Breast epithelium (tissue), 4 donors: ENCODE results near the gene SPACDR. TPM values are rescaled to one million over a fixed set of nuclear protein-coding genes. Genes with fewer than 3 reads are reported as not detected.

ENCODE experiments used
- DNase-seq, 2 donors: peaks; one replicate each; pipeline ENCODE4 v3.0.0-alpha.2; 2019; ENCODE audit warnings: low spot score in 2 of 2
- H3K27ac ChIP-seq, 2 donors: fragments of 200-600 bp; sonication (generic) in 1 of 2; one replicate each; pipeline ENCODE4 v1.5.1; 2016 to 2019; ENCODE audit warnings: mild to moderate bottlenecking in 1 of 2
- H3K27me3 ChIP-seq, 2 donors: fragments of 200-600 bp; sonication (generic) in 1 of 2; one replicate each; pipeline versions ENCODE4 v1.5.1 to v1.6.0; 2017 to 2019; ENCODE audit warnings: control low read depth in 1 of 2, mild to moderate bottlenecking in 1 of 2
- H3K36me3 ChIP-seq: fragments of 200-600 bp; one replicate; pipeline ENCODE4 v1.5.1; 2019
- H3K4me1 ChIP-seq, 2 donors: fragments of 200-600 bp; sonication (generic); one replicate each; pipeline ENCODE4 v1.5.1; 2016 to 2019; ENCODE audit warnings: control low read depth in 1 of 2
- H3K4me3 ChIP-seq, 3 donors: fragments of 200-600 bp; sonication (generic); 1 replicate in 2 of 3; 2 replicates in 1 of 3; pipeline ENCODE4 v1.5.1; 2016 to 2019; ENCODE audit warnings: mild to moderate bottlenecking in 3 of 3, moderate library complexity in 2 of 3
- H3K9me3 ChIP-seq, 2 donors: fragments of 200-600 bp; sonication (generic) in 1 of 2; one replicate each; pipeline ENCODE4 v1.5.1; 2016 to 2019; ENCODE audit warnings: control low read depth in 1 of 2
- CTCF ChIP-seq, 3 donors: fragments of 450-650 bp; IDR thresholded peaks; one replicate each; pipeline ENCODE4 v1.5.1; 2016 to 2017; ENCODE audit warnings: antibody characterized with exemption in 3 of 3, mild to moderate bottlenecking in 3 of 3, moderate library complexity in 3 of 3
- POLR2A ChIP-seq: fragments of 450-650 bp; IDR thresholded peaks from one replicate; pipeline ENCODE4 v1.6.1; 2016; ENCODE audit warnings: antibody characterized with exemption, mild to moderate bottlenecking, moderate library complexity
- POLR2AphosphoS5 ChIP-seq, 3 donors: sonication (generic); formaldehyde crosslinking; IDR thresholded peaks; one replicate each; pipeline ENCODE4 v1.6.1; 2017; ENCODE audit warnings: antibody characterized with exemption in 3 of 3
- intact Hi-C: fragments of 100-400 bp; cut with DNase I; formaldehyde crosslinking; loops from one replicate; pipeline ENCODE4 v1.15.1; 2023; ENCODE audit warnings: low total_unique reads
- total RNA-seq, 3 donors: library from RNA; depleted of rRNA; stranded (reverse); fragments of >200 nt; gene quantifications; one replicate each; pipeline ENCODE4 v1.1.0, GENCODE V29; 2016

Gene SPACDR
- total RNA-seq, 3 donors from 2014 or later, result not detected

GRCh38 chr7:100407285-100408180 lies 56.5 kb downstream of the SPACDR start:
- Histone ChIP-seq H3K27me3 (no peaks in the 10 kb centered on the region), H3K27ac (no peak overlapping the region), H3K9me3 (no peaks in the 10 kb centered on the region), H3K36me3 (no peaks in the 10 kb centered on the region), H3K4me3 (no peak overlapping the region), H3K4me1 (no peaks in the 10 kb centered on the region)
- DNase-seq, result no peak
- intact Hi-C loops, result no loop called here
- peak in 2 of 3 donors; percentile 48 to 58 for TF ChIP-seq CTCF (IDR thresholded peaks at IDR 0.05)
- TF ChIP-seq POLR2A, result no peak
- TF ChIP-seq POLR2AphosphoS5 (IDR thresholded peaks at IDR 0.05), result no peak

DNA sequence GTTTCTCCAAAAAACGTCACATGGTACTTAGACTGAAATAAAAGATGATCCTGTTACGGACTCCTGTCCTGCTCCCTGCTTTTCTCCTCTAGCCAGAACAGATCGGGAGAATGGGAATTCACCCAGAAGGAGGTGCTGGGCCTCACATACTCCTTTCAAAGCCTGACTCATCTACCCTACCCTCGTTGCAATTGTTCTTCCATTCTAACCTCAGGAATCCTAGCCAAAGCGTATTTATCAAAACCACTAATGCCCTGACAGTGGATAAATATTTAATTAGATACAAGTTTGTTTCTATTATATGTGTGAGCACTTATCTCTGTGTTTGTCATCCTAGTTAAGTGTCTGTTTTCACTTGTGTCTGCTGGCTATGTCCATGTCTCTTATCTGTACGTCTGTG lies 57.3 kb downstream of the SPACDR start:
- no peak for DNase-seq
- no peak for TF ChIP-seq POLR2AphosphoS5 (IDR thresholded peaks at IDR 0.05)
- TF ChIP-seq CTCF (IDR thresholded peaks at IDR 0.05), result no peak
- TF ChIP-seq POLR2A, result no peak
- H3K9me3 ChIP-seq, result no peaks in the 10 kb centered on the region
- no peak overlapping the region for H3K27ac ChIP-seq
- no peaks in the 10 kb centered on the region for H3K36me3 ChIP-seq
- intact Hi-C loops, result no loop called here
- no peak overlapping the region for H3K4me3 ChIP-seq
- no peaks in the 10 kb centered on the region for H3K4me1 ChIP-seq
- no peaks in the 10 kb centered on the region for H3K27me3 ChIP-seq

Other genes with a start within 250 kb of the SPACDR start
- 1 to 10 TPM in 1 of 3 donors, under 1 TPM in 2; 0.32 to 1.2 (median 0.66) TPM for gene PVRIG, start 244.3 kb downstream of the SPACDR start, total RNA-seq
- not detected for gene SPDYE3, start 156.6 kb downstream of the SPACDR start, total RNA-seq
- gene PILRB, start 106.1 kb downstream of the SPACDR start, total RNA-seq, result 10 to 100 TPM; 33.8 to 100.0 (median 75.4) TPM
- gene PILRA, start 90.8 kb downstream of the SPACDR start, total RNA-seq, result 1 to 10 TPM; 4.3 to 9.9 (median 7.9) TPM
- gene ZCWPW1, start 35.6 kb downstream of the SPACDR start, total RNA-seq, result 10 to 100 TPM in 1 of 3 donors, 1 to 10 TPM in 2; 3.9 to 12.6 (median 8.6) TPM
- gene MEPCE, start 34.4 kb downstream of the SPACDR start, total RNA-seq, result 10 to 100 TPM; 26.5 to 41.4 (median 40.6) TPM
- 10 to 100 TPM; 14.1 to 42.6 (median 32.6) TPM for gene PPP1R35, start 27.8 kb downstream of the SPACDR start, total RNA-seq
- gene TSC22D4, start 15.0 kb upstream of the SPACDR start, total RNA-seq, result 10 to 100 TPM; 17.0 to 23.7 (median 19.7) TPM
- under 1 TPM; 0.48 to 0.66 (median 0.59) TPM for gene NYAP1, start 19.7 kb upstream of the SPACDR start, total RNA-seq
- gene AGFG2, start 74.9 kb upstream of the SPACDR start, total RNA-seq, result 10 to 100 TPM; 12.2 to 24.7 (median 18.7) TPM
- gene SAP25, start 109.6 kb upstream of the SPACDR start, total RNA-seq, result 1 to 10 TPM in 1 of 3 donors, under 1 TPM in 2; 0.96 to 2.2 (median 0.98) TPM
- gene LRCH4, start 121.9 kb upstream of the SPACDR start, total RNA-seq, result 10 to 100 TPM; 49.6 to 89.1 (median 88.1) TPM
- under 1 TPM in 2 of 3 donors, not detected in 1; 0.59 to 0.98 TPM for gene FBXO24, start 122.1 kb upstream of the SPACDR start, total RNA-seq
- gene PCOLCE, start 138.1 kb upstream of the SPACDR start, total RNA-seq, result 10 to 100 TPM; 33.1 to 61.8 (median 39.7) TPM
- gene MOSPD3, start 148.3 kb upstream of the SPACDR start, total RNA-seq, result 10 to 100 TPM in 2 of 3 donors, 1 to 10 TPM in 1; 8.8 to 12.6 (median 11.8) TPM
- under 1 TPM in 1 of 3 donors, not detected in 2; 0.48 TPM for gene TFR2, start 177.3 kb upstream of the SPACDR start, total RNA-seq
- gene ACTL6B, start 192.2 kb upstream of the SPACDR start, total RNA-seq, result not detected
- 100 to 1,000 TPM; 113 to 197 (median 173) TPM for gene GNB2, start 209.5 kb upstream of the SPACDR start, total RNA-seq
- gene GIGYF1, start 230.0 kb upstream of the SPACDR start, total RNA-seq, result 10 to 100 TPM; 25.0 to 39.0 (median 34.8) TPM
- 10 to 100 TPM; 25.8 to 28.2 (median 27.4) TPM for gene POP7, start 241.9 kb upstream of the SPACDR start, total RNA-seq